ENCODE results near the gene YOD1.
"Not testable (repeated sequence)": the region's sequence is repeated elsewhere in the genome, so short reads cannot be mapped to it uniquely, and the experiment has no call there.

Gene YOD1

DNA sequence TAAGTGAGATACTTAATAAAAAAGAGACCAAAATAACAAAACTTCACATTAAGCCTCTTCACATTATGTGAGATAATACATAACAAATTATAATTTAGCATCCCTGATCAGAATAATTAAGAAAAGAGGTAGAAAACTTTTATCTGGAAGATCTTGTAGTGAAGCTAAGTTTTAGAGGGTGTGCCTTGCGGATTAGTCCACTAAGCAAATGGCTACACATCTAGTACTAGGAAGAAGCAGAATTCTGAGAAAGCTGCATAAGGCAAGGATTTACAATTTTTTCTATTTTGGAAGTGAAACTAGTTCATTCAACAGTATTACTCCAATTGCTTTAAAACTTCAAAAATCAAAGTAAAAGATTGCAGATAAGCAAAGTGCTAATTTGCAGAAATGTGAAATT, 3.5 kb downstream of the YOD1 start:
- DNase-seq = no peak

DNA sequence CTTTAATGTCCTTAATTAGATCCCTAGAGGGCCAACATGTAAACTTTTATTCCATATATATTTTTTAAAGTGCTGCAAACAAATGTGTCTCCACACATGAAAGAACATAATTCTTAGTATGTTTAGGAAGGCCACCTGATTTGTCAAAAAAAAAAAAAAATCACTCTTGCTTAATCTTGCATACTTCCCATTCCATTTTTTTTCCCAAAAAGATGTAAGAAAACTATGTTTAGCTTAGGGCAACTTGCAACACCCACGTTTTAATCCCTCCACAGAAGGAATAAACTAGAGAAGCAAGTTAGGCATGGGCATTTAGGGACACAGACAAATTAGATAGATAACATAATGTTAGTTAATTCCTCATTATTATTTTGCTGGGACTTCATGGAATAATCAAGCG, 5.6 kb downstream of the YOD1 start:
- no peak for DNase-seq

DNA sequence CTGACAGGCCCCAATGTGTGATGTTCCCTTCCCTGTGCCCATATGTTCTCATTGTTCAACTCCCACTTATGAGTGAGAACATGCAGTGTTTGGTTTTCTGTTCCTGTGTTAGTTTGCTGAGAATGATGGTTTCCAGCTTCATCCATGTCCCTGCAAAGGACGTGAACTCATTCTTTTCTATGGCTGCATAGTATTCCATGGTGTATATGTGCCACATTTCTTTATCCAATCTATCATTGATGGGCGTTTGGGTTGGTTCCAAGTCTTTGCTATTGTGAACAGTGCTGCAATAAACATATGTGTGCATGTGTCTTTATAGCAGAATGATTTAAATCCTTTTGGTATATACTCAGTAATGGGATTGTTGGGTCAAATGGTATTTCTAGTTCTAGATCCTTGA, 9.6 kb downstream of the YOD1 start:
- DNase-seq = not testable (repeated sequence)

DNA sequence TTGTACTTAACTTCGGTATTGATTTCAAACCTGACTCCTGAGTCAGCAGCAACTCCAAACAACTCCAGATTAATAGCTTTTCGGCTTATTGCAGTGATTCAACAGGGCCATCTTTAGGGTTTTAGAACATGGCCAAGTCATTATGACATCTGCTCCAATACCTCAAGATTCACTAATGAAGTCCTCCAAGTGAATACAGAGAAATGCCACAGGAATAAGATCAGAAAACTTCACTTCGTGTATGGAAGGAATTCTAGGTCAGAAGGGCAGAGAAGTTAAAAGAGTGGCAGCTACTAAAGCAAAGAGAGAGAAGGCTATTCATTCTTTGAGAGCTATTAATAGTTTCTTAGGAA, 10.9 kb downstream of the YOD1 start:
- DNase-seq = no peak

DNA sequence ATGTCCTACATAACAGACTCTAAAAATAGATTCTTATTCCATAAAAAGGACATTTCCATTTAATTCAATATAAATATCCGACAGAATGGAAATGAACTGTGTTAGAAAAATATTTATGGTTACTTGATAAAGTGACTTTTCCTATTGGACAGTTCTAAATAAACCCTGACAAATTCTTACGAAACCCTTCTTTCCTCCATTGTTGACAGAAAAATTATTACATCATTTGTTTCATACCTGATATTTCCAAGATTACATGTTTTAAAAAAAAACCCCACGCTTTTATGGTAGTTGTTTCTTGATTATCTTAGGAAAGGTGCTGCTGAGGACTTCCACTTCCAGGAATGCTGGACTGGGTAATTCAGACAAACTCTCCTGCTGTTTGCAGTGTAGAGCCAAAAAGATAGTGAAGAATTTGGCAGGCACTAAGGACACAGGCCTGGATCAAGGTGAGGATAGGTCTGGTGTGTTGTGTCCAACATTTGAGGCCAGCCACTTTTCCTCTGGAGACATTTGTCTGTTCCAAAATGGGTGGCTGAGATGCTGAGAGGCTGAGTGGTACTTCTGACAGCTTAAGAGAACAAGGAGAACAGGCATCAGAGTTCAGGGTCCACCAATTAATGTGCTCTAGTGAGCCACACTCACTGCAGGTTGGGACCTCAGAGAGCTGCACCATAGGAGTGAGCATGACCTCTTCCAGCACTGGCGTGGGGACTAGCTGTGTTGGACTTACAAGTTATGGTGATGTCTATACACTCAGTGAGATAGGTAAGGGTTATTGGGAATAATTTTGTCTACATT, 11.4 kb downstream of the YOD1 start:
- DNase-seq = no peak

DNA sequence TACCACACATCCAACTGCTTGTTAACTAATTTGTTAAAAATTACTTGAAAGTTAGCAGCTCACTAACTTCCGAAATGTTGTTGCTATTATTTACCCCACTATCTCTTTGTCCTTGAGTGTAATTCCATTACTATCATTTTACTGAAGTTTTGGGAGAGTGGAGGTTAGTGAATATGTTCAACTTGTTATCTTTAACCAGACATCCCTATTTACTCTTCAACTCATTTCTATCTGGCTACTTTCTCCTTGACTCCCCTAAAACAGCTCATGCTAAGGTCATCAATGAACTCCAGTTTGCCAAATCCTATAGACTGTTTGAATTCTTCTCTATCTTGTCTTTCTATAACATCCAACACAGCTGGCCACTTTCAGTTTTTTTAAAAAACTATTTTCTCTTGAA, 14.1 kb downstream of the YOD1 start:
- no peak for DNase-seq

DNA sequence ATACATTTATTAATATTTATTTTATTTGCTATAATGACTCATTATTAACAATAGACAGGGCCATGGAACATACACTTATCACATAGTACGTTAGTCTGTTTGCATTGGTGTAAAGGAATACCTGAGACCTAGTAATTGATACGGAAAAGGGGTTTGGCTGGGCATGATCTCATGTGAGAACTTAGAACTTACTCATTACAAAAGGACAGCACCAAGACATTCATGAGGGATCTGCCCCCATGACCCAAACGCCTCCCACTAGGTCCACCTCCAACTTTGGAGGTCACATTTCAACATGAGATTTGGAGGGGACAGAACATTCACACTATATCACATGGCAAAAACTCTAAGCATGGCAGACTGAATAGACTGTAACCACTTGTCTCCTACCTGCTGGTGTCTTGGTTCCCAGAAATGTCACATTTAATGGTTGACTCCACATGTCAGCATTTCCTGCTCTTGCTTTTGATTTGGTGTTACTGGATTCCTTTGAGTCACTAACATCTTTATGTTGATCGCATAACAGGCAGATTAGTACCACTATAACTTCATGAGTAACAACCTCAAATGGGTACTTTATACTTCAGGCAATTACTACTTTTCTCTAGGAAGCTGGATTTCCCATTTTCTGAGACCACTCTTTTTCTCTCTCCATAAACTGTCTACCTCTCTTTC, 15.0 kb downstream of the YOD1 start:
- no peak for DNase-seq

DNA sequence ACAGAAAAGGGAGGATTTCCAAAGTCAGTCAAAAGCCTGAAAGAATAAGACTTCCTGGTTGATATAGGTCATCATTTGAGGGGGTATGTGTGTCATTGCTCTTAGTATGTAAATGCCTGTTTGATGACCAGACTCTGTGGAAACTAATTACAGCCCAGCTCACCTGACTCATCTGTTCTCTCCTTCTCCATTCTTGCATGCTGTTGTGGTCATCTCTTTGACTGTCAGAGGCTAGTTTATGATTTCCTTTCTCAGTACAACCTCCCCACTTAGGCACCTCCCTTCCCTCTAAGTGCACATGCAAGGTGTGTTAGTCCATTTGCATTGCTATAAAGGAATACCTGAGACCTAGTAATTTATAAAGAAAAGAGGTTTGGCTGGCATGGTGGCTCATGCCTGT, 16.0 kb downstream of the YOD1 start:
- DNase-seq = no peak

DNA sequence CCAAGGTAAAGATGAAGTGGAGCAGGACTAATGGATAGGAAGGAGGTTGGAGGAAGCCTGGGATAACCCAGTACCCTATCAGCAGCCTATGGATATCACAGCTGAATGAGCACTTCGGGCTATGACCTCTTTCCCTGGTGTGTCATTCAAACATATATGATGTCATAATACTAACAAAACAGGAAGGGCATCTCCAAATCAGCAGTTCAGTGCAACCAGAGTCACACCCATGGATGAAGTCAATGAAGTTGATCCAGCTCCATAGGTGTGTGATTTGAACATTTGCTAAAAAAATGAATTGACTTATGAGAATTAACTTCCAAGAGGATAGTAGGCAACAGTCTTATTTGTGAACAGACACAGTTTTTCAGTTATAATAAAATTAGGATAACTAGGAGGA, 16.8 kb downstream of the YOD1 start:
- no peak for DNase-seq

DNA sequence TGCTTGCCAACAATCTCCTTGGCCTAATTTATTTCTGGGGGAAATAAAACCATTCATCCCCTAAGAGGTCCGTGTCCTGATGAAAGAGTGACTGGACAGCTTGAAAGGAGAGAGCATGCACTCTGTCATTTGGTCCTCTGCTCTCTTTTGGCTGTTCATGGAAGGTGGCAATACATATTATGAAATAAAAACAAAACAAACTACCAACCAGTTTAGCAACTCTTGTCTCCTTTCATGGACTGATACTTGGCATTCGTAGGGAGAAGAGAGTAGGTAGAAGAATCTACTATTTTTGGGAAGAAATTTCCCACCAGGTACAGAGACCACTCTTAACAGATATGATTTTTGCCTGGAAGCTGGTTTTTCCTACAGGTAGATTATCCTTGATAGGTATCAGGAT, 17.7 kb downstream of the YOD1 start:
- no peak for DNase-seq

DNA sequence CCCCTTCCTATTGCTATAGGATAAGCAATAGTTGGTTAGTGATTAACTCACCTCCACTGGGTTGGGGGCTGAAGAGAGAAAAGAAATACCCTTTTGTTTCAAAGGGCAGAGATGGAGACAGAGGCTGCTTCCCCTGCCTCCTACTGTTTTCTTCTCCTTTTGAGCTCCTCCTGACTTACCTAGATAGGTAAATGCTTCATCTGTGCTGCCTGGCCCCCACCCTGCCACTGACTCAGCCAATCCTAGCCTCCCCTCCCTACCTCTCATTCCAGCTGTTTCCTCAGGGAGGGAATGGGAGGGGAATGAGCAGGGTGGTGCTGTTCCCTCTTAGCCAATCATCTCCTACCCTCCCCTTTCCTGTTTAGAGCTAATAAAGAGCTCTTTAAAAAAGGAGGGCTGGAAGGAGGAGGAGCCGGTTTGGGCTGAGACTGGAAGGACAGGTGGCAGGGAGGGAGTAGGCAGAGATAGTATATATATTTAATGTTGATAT, 18.4 kb downstream of the YOD1 start, which contains the start of gene C1orf116:
TSS of gene C1orf116 (minus strand) at position 229 of the 490 bp plus-strand sequence. CDS start 5,158 bp downstream, outside the sequence.
- DNase-seq = no peak

DNA sequence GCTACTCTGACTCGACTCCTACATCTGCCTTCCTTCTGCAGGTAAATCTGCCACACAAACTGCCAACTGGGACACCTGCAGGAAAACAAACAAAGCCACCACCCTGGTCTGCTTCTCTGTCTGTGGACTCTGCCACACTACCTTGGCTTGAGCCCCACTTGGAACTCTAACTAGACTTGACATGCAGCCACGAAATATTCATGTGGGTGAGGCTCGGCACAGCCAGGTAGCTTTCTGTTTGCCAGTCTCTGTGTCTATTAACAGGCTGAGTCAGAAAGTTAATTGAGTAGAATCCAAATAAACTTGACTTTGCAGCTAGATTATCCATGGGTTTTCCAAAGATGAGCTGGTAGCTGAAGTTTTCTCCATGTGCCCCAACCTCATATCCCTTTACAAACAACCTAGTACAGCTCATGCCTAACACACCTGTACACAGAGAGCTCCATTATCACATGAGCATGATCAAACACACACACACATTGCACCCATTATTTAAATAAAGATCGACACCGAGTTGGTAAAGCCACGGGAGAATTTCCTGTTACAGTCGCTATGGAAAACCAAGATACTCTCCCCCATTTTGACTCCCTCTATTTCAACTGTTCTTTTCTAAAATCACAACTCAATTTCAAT, 19.3 kb downstream of the YOD1 start:
- no peak for DNase-seq

DNA sequence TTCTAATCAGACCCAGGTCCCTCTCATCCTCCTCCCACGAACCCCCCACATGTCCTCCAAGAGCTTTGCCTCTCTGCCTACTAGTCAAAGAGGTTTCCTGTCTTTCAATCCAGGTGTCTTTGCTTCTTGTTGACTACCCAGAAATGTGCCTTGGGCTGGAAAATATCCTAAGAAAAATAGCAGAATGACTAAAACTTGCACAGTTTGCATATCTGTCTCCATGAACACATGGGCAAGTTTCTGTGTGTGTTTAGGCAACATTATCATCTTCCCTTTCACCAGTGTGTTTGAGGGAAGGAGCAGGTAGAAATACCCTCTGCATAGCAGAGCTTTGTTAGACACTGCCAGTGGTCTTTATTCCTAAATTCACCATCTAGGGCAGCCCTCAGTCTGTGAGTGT, 20.0 kb downstream of the YOD1 start:
- no peak for DNase-seq

DNA sequence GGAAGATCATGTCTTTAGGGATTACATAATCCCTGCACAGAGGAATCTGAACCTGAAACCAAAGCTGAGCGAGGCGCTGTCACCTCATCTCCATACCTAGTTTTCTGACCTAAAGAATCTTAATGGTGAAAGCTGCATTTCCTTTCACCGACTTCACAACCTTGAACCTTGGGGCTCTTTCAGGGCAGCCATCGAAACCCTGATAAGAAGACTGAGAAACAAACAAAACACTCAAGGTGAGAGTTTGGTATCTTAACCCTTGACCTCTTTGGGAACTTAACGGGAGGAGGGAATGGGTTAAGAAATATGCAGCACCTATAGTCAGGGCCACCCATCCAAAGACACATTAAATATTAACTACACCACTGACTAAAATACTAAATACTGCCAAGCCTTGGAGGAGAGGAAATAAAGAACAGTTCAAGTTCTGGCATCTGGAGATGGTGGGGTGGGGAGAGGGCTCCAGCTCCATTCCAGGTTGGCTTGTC, 20.4 kb downstream of the YOD1 start:
- no peak for DNase-seq

DNA sequence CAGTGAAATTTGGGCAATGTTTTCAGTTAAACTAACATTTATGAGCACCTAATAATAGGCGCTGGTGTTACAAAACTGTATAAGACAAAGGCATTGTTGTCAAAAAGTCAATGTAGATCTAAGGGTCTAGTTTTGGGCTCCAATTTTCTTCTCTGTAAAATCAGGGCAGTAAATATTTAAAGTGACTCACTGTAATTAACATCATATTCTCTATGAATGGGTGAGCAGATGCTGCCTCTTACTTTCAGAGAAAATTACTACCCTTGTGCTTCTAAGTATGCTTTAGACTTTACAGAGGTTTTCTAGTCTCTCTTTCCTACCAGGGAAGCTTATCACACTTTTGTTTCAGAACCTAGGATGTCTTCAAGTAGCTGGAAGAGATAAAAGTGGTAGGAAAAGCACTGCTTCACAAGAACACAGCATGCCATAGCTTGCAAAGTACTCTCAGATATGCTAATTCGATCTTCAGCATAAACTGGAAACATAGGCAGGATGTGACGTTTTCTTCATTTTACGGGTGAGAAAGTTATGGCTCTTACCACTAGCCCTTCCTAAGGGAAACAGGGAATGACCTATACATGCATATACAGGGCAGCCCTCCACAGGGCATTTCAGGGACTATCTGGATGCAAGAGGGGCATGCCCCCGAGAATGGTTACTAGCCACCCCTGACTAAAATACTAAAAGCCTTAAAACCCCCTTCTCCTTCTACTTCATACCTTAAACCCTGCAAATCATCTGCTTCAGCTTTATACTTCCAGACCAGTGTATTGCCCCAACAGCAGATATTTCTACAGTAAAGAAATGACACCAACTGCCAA, 21.1 kb downstream of the YOD1 start:
- DNase-seq = no peak

DNA sequence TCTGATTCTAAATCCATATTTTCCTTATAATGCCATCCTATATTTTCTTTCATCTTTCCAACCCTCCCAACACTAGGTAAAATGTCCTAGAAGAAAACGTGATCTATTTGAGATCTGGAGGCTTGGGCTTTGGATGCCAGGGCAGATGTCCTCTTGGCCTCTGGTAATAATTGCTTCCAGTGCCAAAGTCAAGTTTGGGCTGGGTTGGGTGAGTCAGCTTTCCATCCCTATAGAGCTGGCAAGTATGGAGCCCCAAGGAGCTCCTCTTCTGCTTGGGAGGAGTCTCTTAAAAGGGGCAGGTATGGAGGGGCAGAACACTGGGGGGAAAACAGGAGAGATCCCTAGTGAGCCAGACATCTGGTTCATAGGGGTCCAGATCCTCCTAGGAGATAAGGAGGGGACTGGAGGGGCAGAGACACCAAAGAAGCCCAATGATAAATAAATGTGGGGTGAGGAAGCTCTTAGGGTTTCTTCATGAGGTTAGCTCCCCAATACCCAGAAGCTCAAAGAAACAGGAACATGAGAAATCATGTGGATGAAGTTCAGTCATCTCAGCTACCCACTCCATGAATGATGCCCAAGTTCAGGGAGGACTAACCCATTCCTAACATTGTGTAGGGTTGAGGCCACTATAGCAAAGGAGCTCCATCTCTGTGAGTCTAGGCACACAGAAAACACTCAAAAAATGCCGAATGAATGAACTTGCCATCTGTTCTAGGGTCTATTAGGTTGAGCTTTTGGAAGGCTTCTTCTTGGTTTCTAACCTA, 21.9 kb downstream of the YOD1 start:
- no peak for DNase-seq

DNA sequence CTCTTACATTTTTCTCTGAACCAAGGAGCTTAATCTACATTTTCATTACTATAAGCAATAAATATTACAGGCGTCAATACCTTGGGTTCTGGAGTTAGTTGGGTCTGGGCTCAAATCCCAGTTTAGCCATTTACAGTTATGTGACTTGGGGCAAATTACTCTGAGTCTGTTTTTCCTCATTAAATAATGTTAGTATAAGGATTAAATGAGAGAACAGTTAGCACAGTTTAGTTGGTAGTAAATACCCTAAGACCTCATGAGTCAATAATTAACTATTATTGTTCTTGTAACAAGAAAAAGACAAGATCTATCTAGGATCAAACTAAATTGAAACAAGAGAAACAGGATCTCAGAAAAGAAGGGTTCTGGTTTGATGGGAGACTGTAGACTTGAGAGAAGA, 23.1 kb downstream of the YOD1 start:
- no peak for DNase-seq

DNA sequence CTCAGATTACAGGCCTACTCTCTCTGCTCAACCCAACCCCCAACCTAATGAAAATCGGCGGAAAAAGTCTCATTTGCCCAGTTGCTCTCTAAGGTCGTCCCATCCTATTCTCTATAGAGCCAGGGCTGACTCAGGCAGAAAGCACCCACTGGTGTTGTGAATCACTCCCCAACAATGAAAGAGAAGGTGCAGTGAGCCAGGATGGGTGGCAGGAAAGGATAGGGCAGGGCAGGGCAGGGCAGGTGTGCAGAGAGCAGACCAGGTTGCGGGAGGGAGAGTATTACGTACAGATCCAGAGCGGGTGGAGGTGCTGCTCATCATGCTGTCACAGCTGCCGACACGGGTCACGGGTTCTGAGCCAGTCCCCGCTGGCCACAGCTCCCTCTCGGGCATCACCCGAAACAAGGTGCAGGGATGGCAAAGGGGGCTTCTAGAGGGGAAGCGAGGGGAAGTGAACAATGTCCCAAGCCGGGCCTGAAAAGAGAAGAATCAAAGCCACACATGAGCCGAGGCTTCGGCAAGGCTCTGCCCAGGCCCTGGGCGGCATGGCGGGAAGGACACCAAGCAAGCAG, 23.7 kb downstream of the YOD1 start:
- no peak for DNase-seq

DNA sequence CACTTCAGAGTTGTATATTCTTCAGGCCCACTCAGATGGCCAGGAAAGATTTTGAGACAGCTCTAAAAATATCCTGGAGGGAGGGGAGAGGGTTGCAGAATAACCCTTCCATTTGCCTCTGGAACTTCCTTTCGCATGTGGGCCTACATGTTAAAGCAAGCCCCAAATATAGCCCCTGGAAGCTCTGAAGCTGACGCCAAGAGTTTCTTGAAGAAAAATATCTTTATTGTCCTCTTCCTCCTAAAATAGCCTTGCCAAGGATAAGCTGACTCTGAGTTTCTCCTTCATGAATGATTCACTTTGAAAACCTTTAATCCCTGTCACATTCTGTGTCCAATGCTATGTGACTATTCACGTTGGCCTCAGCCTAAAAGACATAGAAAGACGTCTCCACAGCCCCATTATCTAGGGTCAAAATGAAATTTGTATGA, 24.9 kb downstream of the YOD1 start:
- no peak for DNase-seq

DNA sequence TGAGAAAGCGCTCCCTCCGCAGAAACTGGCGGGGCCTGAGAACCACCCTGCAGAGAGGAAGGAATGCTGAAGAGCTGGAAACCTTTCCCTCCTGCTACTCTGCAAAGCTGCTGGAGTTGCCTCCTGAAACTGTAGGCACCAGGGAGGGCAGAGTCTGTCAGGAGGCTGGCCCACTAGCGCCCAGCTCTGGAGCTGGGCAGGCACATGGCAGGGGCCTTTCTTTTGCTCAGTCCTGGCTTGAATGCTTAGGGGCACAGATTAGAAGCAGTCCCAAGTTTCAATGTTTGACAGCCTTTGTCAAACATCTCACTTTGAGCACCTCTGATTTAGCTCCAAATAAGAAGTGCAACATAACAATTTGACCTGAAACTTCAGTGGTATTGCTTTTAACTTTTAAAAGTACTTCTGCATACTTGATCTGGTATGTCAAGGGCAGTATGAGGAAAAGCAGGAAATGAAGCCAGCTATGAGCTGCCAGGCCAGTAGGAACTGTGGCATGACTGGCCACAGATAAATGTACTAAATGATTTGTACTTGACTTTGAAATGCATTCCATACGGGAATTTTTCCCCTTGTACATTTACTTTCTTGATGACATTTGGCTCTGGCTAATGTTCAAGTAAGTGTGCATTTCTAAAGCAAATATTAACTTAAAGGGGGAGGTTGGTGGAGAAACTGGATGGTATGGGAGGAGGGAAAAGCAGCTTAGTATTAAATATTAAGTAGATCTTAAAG, 25.7 kb downstream of the YOD1 start:
- no peak for DNase-seq

All from CD4-positive, alpha-beta T cell treated with Interleukin-17A for 1 hour (primary cell).